Measurements from ENCODE around the gene SNCAIP. TPM values are rescaled to one million over a fixed set of nuclear protein-coding genes. Genes with fewer than 3 reads are reported as not detected.
A peak's percentile ranks its signal among the peaks of the same experiment; 100 is the strongest.

The SNCAIP gene
- total and polyA plus RNA-seq, 9 of the 15 experiments (the other 6 are each of a cell fraction or from before 2014, with no cell fraction given) = 0.04 TPM; not detected in 8

GRCh38 chr5:122424132-122424531, 112.1 kb downstream of the SNCAIP start (continued):
- TF ChIP-seq KHSRP (IDR thresholded peaks at IDR 0.05) (no peak), CEBPB (tag; IDR thresholded peaks at IDR 0.05) (no peak), TGIF2 (CRISPR knock-in tag; IDR thresholded peaks at IDR 0.05) (no peak), ELF2 (CRISPR knock-in tag; IDR thresholded peaks at IDR 0.05) (no peak)

GRCh38 chr5:122426301-122426700, 114.3 kb downstream of the SNCAIP start:
- Histone ChIP-seq H3K9me3 (replicated peaks; ENCODE audit: control insufficient read depth, insufficient read depth, low read depth, low read length) (no peaks in the 10 kb centered on the region), H3K27me3 (ENCODE audit: control insufficient read depth in 2 of 2, insufficient read depth in 2 of 2, low read length in 2 of 2) (peaks cover 0 to 7% of the 10 kb centered on the region in 2 experiments; a peak in 1 of 5 replicates), H3K9ac (ENCODE audit: insufficient read depth in 1 of 2, low read depth in 2 of 2, low read length in 2 of 2) (no peak overlapping the region), H3K4me3 (no peak overlapping the region), H3K4me1 (replicated peaks in 1 of 2; ENCODE audit: control insufficient read depth in 2 of 2, insufficient read depth in 2 of 2, low read length in 2 of 2) (no peaks in the 10 kb centered on the region), H3K4me2 (ENCODE audit: insufficient read depth, low read length) (no peak overlapping the region), H3K79me2 (ENCODE audit: control insufficient read depth, insufficient read depth, low read length) (no peaks in the 10 kb centered on the region), H4K20me1 (replicated peaks; ENCODE audit: control insufficient read depth, insufficient read depth, low read length) (no peaks in the 10 kb centered on the region), H3K9me1 (ENCODE audit: control insufficient read depth, insufficient read depth, low read length) (no peaks in the 10 kb centered on the region), H3K27ac (ENCODE audit: extremely low read depth, low read depth, low read length) (no peak overlapping the region), H3K36me3 (ENCODE audit: control insufficient read depth, insufficient read depth, low read length) (no peaks in the 10 kb centered on the region), H2AFZ (ENCODE audit: low read depth, low read length) (no peak overlapping the region)
- intact Hi-C loops (cut with micrococcal nuclease) (no loop called here), in situ Hi-C loops (cut with MboI) (no loop called here)
- ChIA-PET POLR2A (no interaction called here), CTCF (ENCODE audit: low intra/inter-chr PET ratio) (no interaction called here)
- FAIRE-seq (no peak), ATAC-seq (no peak), DNase-seq (ENCODE audit: extremely low read depth in 1 of 4, low spot score in 3 of 4) (no peak)
- BruUV-seq (replicated peaks) = no TSS peak
- WGBS (ENCODE audit: insufficient coverage, low coverage, missing lambda C conversion rate) = 0% methylated on average over 3 of the region's 3 CpGs
- TF ChIP-seq ZNF695 (CRISPR knock-in tag; IDR thresholded peaks at IDR 0.05) (no peak), MLX (CRISPR knock-in tag; conservative IDR thresholded peaks at IDR 0.05) (no peak), C11orf30 (IDR thresholded peaks at IDR 0.05; ENCODE audit: low read depth) (peak; percentile 86), MAFK (IDR thresholded peaks at IDR 0.05; ENCODE audit: low read length) (peak; percentile 85), MAFG (tag; conservative IDR thresholded peaks at IDR 0.05) (peak; percentile 81), E2F4 (CRISPR knock-in tag; IDR thresholded peaks at IDR 0.05; ENCODE audit: low read depth) (no peak), TCFL5 (CRISPR knock-in tag; conservative IDR thresholded peaks at IDR 0.05) (no peak), ZNF316 (IDR thresholded peaks at IDR 0.05) (peak; percentile 94), MAFF (IDR thresholded peaks at IDR 0.05; ENCODE audit: low read length) (peak; percentile 74), ZMIZ1 (IDR thresholded peaks at IDR 0.05; ENCODE audit: low read depth in 2 of 2, low read length in 2 of 2) (no peak)
